Measurements from ENCODE around the gene CSPG4.

The CSPG4 gene

DNA sequence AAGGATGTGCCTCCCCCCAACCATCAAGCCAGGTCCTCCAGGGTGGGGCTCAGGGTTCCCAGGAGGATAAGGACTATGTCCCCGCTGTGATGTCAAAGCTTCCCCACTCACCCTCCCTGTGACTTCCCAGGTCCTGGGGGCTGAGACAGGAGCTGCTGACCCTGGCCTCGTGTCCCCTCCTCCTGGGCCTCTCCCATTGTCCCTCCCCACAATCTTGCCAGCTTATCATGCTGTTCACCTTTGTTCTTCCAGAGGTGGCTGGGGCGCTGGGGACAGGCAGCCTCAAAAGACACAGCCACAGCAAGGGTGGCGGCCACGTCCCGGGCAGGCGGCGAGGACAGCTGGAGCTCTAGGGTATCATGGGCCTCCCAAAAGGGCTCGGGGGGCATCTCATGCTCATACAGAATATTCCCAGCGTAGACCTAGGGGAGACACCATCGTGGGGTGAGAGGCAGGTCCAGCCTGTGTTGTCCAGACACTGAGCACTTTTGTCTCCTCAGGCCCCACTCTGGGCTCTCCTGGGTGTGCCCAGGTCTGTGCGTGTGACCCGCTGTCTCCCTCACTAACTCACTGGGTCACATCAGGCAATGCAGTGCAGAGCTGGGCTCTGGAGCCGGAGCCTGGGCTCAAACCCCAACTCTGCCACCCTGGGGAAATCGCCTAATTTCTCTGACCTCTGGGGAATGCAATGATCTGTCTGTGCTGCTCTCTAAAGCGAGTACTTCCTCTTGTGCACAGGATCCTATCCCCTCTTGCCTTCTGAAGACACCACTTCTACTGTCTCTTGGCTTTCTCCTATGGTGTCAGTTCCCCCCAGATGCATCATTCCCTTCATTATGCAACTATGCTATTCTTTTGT lies 35.0 kb downstream of the CSPG4 start:
- H3K4me3 ChIP-seq (ENCODE audit: low read length): no peak overlapping the region
- no peak for DNase-seq (ENCODE audit: low read depth, low spot score)

DNA sequence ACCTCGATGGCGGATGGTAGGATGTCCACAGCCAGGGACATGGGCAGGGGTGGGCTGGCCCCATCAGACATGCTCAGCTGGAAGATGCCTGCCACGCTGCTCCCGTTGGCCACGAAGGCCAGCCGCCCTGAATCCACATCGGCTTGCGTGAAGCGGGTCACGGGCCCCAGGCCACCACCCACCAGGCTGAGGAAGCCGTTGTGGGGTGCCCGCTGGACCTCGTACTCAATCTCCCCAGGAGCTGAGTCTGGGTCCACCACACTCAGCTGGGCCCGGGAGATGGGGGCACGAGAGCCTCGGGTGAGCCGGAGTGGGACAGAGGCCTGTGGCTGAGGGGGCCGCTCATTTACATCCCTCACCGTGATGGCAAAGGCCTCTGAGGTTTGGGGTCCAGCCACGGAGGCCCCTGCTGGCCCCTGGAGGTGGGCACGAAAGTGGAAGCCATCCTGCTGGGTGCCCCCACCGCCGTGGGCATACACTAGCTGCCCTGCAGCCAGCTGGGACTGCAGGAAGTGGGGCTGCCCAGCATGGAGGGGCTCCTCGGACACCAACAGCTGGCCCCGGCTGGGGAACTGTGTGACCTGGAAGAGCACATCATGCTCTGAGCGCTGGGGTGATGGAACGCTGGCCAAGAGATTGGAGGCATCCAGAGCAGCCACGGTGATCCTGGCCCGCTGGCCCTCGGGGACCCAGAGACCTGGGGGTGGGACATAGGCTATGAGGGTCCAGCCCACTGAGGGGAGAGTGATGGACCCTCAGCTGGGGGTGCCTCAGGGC lies 35.8 kb downstream of the CSPG4 start:
- H3K4me3 ChIP-seq (ENCODE audit: low read length): no peak overlapping the region
- DNase-seq (ENCODE audit: low read depth, low spot score): no peak

DNA sequence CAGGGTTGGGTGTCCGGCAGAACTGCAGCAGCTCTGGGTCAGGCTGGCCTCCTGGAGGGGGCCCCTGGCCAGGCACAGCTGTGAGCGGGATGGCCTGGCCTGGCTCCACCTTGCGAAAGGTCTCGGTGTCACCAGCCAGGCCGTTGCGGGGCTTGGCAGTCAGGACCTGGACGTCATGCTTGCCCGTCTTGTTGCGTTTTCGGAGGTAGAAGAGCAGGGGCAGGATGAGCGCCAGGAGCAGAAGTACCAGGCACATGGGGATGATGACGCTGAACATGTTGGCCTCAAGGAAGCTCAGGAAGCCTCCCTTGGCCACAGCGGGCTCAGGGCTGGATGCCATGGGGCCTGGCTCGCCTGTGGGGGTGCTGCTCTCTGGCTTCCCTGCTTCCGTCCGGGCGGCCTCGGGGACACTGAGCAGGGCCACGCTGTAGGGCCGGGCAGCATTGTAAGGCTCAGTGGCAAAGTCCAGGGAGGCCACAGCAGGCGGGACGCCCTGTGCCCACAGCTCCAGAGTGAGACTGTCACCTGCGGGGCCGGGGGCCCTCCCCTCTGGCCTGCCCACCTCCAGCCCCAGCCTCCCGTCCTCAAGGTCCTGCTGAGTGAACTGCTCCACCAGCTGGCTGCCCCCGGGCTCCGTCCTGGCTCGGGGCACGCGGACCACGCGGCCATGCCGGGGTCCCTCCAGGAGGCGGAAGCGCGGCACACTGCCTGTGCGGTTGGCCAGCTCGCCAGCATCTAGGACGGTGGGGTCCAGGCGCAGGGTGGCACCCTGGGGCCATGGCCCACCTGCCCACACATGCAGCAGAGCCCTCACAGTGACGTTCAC lies 36.9 kb downstream of the CSPG4 start:
- DNase-seq (ENCODE audit: low read depth, low spot score): no peak
- no peak overlapping the region for H3K4me3 ChIP-seq (ENCODE audit: low read length)

DNA sequence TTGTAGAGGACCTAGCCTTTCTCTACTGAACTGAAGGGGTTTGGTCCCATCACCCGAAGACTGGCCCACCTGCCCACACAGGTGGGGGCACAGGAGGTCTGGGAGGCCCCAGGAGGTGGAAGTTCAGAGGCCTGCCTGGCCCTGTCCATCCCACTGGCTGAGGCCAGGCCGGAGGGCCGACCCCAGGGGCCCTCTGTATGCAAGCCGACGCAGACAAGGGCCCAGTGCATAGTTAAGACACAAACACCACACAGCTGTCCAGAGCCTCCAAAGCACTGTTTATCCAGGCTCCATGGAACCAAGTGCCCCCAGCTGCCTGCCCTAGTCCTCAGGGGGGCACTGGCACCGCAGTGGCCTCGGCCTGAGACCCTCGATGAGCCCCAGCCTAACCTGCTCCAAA lies 38.3 kb downstream of the CSPG4 start:
- no peak overlapping the region for H3K4me3 ChIP-seq (ENCODE audit: low read length)
- DNase-seq (ENCODE audit: low read depth, low spot score): no peak

DNA sequence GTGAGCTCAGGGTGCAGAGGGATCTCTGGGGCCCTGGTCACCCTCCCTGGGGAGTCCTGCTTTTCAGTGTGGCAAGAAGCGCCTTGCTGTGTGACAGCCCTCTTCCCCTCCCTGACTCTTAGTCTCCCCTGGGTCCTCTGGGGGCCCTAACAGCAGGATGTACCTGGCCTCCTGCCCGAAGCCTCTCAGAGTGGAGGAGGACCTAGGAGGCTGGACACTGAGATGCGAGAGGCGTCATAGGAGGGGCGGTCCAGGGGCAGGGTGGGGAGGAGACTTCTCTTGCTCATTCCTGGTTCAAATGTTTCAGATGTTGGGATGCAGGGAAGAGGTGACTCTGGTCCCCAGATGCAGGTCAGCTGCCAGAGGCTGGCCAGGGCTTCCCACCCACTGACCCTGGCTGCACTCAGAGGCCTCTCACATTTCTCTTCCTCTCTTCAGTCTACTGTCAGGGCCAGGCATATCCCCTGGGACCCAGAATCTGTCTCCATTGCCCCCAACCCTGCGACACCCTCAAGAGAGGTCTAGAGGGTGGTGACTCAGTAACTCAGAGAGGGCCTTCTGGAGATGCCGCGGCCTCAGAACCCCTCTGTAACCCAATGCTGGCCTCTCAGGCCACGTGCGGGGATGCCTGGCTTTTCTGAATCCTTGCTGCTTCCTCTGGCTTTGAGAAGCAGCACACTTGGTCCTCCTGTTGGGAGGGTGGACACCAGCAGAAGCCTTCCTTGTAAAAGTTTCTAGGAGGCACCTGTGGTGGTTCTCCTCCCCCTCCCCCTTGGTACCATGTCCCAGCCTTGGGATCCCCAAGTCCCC lies 39.0 kb downstream of the CSPG4 start:
- no peak overlapping the region for H3K4me3 ChIP-seq (ENCODE audit: low read length)
- no peak for DNase-seq (ENCODE audit: low read depth, low spot score)

DNA sequence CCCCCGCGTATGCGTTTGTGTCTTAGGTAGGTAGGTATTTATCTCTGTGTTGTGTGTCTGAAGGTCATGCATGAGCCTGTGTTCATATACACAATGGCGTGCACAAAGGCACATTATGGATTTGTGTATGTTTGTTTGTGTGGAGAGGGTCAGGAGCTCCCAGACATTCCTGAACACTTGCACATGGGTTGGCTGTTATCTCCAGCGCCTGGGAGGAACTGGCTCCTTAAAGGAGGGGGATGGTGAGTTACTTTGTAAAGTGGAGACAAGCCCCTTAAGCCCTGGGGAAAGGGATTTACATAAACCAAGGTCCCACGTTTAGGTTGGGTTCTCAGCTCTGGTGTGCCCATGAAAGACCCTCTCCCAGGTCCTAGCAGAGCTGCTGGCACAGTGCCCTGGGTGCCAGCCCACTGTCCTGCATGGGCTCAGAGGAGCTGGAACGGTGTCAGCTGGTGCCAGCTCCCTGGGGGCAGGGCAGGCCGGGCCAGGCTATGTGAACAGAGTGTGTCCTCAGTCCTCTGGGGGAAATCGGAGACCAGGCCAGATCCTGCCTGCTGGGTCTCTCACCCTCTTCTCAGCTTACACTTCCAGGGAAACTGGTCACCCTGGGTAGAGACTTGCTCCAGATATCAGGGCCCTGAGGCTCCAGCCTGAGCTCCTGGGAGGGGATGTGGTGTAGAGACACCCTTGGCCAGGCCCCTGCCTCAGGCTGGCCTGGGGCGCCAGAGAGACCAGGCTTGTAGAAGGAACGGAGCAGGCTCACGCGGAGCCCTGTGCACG lies 39.8 kb downstream of the CSPG4 start:
- DNase-seq (ENCODE audit: low read depth, low spot score): no peak
- H3K4me3 ChIP-seq (ENCODE audit: low read length): no peak overlapping the region

DNA sequence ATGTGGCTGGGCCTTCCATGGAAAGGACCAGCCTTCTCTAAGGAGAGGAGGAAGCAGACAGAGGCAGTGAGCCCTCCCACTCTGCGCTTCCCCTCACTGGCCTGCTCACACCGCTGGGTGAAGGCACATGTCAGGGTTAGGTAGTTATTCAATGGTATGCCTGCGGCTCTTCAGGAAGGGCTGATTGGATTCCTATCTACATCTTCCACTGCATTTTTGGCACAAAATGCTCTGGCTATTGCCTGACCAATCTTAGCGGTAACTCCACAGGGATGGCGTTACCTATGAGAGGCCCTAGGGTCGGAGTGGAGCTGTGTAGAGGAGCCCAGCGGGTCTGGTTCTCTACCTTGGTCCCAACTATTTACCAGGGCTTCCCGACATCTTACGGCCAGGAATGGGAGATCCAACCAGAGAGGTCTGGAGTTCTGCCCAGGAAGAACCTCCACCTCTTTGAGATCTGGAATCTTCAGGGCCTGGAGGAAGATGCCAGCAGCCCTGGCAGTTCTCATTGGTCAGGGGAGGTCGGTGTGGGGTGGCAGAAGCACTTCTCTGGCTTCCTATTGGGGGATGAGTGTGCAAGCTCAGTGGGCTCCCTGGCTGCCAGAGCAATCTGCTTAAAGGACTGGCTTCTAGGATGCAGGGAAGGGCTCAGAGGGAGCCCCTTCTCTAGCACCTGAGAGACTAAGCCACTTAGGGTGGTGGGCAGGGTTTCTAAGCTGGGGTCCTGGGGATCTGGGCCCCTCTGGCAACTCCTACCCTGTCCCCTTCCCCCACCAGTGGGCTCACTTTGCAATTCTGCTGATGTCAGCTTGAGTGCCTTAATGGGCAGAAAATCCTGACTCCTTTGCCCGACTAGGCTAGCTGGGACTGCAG lies 40.7 kb downstream of the CSPG4 start:
- no peak for DNase-seq (ENCODE audit: low read depth, low spot score)

DNA sequence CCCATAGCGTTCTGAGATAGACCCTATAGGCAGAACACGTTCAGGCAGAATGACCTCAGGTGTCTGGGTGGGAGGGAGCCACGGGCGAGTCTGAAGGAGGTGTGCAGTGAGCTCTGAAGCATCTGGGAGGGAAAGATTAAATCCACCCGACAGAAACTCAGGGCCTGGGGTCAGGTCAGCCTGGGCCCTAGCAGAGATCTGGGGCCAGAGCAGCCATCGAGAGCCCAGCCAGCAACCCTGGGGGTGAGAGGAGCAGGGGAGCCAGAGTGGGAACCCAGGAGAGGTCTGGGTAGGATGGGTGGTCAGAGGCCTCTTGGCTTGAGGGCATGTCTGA lies 42.8 kb downstream of the CSPG4 start:
- no peak for DNase-seq (ENCODE audit: low read depth, low spot score)
- H3K4me3 ChIP-seq (ENCODE audit: low read length): no peak overlapping the region

More for the DNA sequence above, 40.7 kb downstream of the CSPG4 start:
- no peak overlapping the region for H3K4me3 ChIP-seq (ENCODE audit: low read length)

DNA sequence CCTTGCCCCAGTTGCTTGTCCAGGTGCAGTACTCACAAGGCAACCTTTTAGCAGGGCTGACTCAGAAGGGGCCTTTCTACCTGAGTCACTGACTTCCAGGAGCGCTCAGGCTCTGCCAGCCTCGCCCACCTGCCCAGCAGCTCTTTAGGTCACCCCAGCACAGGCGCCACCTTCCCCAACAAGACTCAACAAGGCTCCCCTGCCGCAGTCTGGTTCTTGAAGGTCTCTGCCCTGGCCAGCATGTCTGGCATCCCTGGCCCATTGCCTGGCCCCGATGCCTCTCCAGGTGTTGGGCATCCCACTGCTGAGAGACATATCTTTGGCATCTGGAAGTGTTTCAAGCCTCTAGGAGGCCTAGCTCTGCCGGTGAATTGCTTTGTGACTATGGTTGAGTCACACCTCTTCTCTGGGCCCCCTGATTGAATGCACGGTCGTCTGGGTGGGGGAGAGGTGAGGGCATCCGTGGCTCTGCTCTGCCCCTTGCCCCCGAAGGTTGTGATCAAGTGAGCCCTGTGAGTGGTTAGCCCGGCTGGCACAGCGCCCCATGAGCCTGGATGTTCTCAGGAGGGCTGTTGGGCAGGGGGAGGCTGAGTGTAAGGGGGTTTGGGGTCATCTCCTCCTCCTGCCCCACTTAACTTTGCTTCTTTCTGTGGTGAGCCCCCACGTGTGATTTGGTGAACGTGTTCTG lies 43.3 kb downstream of the CSPG4 start:
- H3K4me3 ChIP-seq (ENCODE audit: low read length): no peak overlapping the region
- DNase-seq (ENCODE audit: low read depth, low spot score): no peak

DNA sequence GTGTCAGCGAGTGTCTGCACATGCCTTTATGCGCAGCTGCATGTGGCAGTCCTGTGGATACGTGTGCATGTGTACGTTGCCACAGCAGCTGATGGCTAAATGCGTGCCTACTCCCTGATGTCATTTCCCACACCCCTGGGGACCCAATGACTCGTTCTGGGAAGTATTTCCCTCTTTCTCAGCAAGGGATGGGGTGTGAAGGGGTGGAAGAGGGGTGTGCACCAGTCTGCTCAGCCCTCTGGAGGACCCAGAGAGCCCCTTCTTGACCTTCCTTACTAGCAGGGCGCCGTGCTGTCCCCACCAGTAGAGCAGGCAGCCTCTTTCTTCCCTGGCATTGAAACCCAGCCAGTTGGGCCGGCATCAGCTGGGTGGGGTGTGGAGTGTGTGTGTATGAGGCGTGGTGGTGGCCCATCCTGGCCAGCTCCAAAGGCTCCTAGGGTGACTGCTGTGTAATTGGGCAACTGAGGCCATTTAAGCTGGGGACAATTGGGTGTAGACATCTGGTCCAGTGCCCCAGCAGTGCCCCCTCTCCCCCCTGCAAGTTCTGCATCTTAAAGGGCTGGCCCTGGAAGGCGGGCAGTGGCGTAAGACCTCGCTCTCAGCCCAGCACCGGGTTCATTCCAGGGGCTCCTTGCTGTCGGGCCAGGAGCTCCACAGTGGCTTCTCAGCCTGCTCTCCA lies 45.7 kb downstream of the CSPG4 start:
- no peak for DNase-seq (ENCODE audit: low read depth, low spot score)
- H3K4me3 ChIP-seq (ENCODE audit: low read length): no peak overlapping the region

DNA sequence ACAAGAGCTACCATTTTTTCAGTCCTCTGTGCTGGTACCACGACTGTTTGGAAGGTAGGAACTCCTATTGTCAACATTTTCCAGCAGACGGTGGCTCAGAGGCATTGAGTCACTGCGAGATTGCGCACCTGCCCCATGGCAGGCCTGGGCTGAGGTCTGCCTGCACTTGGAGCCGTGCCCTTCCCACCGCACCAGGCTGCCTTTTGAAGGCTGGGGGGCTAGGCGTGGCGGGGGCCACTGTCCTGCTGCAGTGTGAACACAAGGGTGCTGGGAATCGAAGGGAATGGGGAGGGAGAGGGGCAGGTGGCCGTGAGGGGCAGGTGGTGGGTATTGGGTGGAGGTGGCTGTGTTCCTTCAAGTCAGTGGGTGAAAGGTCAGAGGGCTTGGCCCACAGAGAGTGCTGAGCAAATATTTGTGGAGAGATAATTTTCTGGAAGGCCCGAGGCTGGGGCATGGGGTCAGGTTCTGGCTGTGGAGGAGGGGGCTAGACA lies 48.7 kb downstream of the CSPG4 start:
- no peak overlapping the region for H3K4me3 ChIP-seq (ENCODE audit: low read length)
- no peak for DNase-seq (ENCODE audit: low read depth, low spot score)

DNA sequence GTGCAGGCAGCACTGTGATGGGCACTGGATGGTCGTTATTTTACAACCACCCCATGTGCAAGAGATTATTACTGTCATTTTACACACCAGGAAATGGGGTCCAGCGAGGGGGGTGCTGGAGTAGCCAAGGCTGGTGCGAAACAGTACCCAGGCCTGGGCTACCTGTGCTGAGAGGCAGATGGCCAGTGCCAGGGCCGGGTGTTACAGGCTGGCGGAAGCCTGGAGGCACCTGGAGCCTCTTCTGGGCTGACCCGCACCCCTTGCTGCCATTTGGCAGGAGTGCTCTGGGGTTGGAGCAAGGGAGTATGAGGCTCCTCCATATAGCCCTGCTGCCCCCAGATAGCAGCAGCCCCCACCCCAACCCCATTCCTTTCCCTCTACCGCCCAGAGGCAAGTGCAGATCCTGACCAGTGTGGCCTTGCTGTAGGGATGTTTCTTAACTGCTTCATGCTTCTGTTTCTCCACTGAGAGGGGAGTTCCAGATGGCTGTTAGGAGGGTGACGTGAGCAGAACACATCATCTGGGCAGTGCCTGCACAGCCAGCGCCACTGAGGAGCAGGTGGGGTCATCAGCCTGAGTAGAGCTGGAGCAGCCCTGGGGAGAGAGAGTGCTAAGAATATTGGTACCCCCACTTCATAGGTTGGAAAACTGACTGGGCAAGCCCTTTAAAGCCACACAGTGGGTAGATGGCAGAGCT lies 49.7 kb downstream of the CSPG4 start:
- DNase-seq (ENCODE audit: low read depth, low spot score): no peak
- H3K4me3 ChIP-seq (ENCODE audit: low read length): no peak overlapping the region

DNA sequence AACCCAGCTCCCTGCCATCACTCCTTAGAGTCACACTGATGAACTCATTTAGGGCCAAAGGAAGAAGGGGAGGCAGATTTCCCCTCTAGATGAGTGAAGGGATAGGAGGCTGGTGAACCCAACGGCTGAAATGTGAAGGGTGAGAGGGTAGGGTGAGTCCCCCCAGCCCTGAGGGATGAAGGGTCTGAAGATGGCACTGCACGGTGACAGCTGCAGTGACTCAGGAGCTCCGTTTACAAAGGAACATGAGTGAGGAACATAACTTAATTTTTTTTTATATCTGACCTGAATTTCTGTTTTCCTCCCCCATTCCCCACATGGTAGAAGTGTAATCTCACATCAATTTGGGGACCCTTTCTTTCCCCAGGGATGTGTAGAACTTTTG lies 50.9 kb downstream of the CSPG4 start:
- no peak overlapping the region for H3K4me3 ChIP-seq (ENCODE audit: low read length)
- DNase-seq (ENCODE audit: low read depth, low spot score): no peak

DNA sequence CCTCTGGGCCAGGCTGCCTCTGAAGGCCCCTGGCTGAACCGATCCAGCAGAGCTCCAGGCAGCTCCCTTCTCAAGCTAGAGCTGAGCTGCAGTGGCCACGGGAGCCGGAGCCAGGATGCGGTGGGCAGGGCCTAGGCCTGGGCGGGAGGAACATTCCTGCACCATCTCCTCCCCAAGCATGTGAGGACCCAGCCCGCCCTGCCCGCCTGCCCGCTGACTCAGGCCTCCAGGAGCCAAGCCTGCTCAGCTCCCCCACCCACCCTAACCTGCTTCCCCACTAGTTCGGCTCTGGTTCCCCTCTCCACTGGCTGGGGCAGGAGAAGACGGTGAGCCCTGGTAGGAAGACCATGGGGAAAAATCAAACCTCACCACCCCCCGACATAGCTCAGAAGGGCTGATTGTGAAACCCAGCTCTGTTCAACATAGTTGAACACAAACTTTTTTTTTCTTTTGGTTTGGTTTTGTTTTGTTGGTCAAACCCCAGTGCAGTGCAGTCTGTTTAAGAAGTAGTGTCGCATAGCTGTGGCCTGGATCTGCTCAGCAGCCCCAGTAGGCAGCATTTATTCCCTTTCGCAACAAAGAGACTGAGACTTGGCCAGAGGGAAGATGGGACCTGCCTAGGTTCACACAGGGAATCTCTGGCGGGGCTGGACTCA lies 51.4 kb downstream of the CSPG4 start:
- DNase-seq (ENCODE audit: low read depth, low spot score): no peak

DNA sequence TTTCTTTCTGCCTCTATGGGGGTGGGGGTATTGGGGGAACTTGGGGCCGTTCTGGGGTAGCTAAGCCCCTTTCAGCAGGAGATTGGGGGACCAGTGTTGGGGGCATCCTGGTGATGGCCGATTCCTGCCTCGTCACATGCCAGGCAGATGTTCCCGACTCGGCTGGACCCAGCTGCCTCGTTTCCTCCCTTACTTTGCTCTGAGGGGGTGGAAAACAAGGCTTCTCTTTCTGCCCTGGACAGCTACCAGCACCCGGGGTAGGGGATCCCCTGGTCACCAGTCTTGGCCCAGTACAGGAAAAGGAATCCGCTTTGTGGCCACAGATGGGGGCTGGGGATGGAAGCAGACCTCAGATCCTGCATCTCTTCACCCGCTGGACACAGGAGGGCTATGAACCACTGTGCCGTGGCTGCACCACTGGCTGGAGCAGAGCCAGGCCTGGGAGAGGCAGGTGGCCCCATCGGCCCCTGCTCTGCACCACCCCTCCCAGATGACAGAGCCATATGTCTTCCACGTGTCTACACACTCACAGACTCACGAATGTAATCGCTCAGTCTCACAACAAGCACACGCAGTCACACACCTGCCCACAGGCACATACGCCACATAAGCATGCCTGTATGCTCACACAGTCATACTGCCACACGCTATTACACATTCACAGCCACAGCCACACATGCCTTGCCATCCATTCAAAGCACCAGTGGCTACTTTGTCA lies 52.6 kb downstream of the CSPG4 start:
- no peak for DNase-seq (ENCODE audit: low read depth, low spot score)
- no peak overlapping the region for H3K4me3 ChIP-seq (ENCODE audit: low read length)

More for the DNA sequence above, 51.4 kb downstream of the CSPG4 start:
- no peak overlapping the region for H3K4me3 ChIP-seq (ENCODE audit: low read length)

Data from Jurkat, Clone E6-1 (cell line).